ENCODE data around the gene CT45A3.

DNA sequence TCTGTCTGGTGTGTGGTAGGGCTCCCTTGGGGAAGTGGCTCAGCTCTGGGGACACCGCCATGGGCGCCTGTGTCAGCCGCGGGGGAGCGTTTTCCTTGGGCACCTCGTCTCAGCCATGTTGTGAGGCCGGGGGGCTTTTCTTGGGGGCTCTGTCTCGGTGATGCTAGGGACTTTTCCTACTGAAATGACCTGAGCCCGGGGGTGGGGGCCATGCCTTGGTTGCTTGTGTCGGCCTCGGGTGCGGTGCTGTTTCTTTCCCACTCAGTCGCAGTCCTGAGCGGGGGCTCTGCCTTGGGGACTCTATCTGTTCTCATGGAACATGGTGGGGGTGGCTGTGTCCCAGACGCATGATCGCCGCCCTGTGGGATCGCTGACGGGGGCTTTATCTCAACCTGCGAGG is 54.2 kb downstream of the CT45A3 start:
- TF ChIP-seq, protein P1, sequence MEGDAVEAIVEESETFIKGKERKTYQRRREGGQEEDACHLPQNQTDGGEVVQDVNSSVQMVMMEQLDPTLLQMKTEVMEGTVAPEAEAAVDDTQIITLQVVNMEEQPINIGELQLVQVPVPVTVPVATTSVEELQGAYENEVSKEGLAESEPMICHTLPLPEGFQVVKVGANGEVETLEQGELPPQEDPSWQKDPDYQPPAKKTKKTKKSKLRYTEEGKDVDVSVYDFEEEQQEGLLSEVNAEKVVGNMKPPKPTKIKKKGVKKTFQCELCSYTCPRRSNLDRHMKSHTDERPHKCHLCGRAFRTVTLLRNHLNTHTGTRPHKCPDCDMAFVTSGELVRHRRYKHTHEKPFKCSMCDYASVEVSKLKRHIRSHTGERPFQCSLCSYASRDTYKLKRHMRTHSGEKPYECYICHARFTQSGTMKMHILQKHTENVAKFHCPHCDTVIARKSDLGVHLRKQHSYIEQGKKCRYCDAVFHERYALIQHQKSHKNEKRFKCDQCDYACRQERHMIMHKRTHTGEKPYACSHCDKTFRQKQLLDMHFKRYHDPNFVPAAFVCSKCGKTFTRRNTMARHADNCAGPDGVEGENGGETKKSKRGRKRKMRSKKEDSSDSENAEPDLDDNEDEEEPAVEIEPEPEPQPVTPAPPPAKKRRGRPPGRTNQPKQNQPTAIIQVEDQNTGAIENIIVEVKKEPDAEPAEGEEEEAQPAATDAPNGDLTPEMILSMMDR (conservative IDR thresholded peaks at IDR 0.05): no peak
- no peak for TF ChIP-seq EZH2 (IDR thresholded peaks at IDR 0.05; ENCODE audit: low read depth)
